Middle frontal gyrus (tissue), 1 donor: ENCODE results near the gene RPL36.
"Not testable (repeated sequence)": the region's sequence is repeated elsewhere in the genome, so short reads cannot be mapped to it uniquely, and the experiment has no call there.

Experiments used
- DNase-seq: peaks from one replicate; pipeline ENCODE4 v3.0.0-alpha.2; 2015; ENCODE audit warnings: low spot score; ENCODE audit errors: extremely low spot score

Gene RPL36

DNA sequence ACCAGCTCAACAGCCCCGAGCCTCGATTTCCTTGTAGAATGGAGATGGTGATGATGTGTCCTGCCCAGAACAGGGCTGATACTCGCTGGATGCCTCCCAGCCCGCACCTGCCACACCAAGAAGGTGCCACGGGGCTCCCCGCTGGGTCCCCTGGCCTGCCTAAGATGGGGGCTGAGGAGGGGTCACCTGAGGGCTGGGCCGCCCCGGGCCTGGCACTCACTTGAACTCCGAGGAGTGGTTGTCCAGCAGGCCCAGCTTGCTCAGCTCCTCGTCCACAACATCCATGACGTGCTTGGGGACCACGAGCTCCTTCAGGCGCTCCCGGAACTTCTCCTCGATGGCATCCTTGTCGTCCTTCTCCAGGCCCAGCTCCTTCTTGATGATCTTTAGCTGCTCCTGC lies 15.5 kb downstream of the RPL36 start:
- no peak for DNase-seq

DNA sequence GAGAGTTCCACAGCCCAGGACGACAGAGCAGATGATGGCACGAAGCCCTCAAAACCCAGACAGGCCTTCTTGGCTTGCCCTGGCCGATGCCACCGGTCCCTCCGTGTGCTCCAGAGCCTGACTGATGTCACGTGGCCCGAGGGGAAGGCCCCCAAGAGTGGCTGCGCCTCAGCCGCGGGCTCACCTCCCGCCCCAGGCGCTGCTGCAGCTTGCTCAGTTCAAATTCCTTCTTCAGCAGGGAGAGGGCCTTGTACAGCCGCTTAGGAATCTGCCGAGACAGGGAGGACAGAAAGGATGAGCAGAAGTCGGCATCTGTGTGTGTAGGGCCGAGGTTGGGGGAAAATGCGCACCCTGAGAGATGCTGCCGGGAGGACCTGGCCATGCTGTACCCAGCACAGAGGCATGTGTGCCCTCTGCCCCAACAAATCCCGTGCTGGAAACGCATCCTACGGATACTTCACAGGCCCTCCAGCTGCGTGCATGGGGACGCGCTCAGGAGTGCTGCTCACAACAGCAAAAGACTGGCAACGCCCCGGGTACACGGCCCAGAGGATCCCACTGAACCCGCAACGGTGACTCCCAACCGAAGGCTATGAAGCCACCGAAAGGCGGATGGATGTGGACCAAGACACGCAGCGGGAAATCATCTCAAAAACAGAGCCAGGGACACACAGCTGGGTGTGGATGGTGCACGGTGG lies 16.9 kb downstream of the RPL36 start:
- no peak for DNase-seq

DNA sequence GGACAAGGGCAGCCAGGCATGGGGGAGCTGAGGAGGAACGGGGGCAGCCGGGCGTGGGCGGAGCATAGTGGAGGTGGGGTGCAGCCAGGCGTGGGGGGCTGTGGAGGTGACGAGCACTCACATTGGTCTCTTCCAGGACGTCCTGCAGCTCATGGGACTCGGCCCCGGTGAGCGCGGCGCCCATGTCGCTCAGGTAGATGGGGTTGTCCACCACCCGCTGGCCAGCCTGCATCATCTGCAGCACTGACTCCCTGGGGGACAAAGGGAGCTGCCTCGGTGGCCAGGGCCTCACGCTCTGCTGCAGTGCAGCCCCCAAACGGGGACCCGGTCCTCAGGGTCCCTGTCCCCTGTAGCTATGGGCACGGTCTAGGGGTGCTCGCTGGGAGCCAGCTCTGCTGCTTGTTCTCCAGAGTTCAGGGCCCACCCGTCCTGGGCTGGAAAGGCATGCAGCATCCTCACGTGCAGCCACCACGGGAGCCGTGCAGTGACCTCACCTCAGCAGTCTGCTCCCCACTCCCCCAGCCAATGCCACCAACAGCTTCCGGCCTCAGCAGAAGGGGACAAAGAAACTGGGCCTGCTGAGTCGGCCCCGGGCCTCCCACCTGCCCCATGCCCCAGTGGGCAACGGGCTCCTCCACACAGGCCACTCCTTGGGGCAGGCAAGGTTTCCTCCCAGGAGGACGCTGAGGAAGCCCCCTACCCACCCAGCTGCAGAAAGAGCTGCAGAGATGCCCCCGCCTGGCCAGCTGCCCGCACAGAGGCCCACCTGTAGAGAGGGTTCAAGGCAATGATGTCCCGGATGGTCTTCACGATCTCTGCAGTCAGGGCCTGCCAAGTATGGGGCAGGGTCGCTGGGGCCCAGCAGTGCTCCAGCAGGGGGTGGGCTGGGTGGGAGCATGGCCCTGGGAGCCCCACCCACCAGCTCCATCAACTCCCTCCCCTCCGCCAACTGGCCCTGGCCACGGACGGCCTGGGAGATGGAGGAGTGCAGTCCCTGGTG lies 17.8 kb downstream of the RPL36 start:
- no peak for DNase-seq

DNA sequence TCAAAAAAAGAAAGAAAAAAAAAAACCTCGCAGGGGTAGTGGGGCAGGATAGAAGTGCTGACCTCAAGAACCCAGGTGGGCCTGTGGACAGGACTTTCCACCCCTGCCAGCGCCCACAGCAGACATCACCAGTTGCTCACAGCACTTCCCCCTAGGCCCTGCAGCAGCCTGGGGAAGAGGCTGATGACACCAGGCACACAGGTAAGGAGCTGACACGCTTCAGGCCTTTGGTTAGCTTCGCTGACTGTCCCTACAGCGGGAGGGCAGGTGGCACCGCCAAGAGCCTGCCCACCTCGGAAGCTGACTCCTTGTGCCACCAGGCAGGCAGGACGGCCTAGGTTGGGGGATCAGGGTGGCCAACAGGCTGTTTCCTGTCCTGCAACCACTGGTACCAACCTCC lies 20.9 kb downstream of the RPL36 start:
- DNase-seq: no peak

DNA sequence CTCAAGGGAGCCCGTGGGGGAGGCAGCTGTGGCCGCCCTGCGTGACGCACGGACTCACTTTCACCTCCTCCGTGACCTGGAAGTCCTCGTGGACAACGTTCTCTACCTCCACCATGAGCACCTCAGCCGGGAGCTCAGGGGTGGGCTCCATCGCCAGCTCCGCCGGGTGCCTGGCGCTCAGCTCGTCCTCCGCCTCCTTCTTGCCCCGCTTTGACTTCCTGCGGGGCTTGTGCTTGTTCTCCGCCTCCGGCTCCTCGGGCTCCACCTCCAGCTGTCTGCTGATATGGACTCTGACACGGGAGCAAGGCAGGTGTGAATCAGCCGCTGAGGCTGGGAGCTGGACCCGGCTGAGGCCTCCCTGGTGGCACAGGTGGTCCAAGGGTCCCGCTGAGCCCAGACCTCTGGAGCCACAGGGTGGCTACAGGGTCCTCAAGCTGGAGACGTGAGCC lies 21.6 kb downstream of the RPL36 start:
- no peak for DNase-seq

DNA sequence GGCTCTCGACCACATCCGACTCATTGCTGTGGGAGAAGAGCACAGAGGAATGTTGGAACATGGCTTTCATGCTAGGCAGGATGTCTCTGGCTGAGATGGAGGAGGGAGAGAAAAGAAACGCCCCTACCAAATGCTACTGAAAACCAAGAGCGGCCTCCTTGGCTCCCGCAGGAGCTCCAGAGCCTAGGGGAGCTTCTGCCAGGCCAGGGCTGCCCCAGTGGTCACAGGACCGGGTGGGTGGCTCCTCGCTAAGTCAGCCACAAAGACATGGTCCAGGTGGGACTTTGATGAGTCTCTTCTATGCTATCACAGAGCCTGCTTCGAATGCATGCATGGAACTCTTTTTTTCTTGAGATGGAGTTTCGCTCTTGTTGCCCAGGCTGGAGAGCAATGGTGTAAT lies 23.1 kb downstream of the RPL36 start:
- no peak for DNase-seq

DNA sequence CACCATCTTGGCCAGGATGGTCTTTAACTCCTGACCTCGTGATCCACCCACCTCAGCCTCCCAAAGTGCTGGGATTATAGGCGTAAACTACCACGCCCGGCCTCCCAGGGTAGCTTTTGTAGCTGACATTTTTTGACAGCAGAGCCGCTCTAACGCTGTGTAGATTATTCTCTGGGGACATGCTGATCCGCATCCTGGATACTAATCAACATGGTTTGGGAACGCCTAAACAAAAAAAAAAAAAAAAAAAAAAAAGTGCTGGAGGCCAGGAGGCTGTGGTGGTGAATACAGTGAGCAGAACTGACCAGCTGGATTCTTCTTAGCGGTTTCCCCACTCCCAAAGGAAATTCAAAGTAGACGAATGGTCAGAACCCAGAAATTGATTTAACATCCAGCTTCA lies 24.7 kb downstream of the RPL36 start:
- no peak for DNase-seq

DNA sequence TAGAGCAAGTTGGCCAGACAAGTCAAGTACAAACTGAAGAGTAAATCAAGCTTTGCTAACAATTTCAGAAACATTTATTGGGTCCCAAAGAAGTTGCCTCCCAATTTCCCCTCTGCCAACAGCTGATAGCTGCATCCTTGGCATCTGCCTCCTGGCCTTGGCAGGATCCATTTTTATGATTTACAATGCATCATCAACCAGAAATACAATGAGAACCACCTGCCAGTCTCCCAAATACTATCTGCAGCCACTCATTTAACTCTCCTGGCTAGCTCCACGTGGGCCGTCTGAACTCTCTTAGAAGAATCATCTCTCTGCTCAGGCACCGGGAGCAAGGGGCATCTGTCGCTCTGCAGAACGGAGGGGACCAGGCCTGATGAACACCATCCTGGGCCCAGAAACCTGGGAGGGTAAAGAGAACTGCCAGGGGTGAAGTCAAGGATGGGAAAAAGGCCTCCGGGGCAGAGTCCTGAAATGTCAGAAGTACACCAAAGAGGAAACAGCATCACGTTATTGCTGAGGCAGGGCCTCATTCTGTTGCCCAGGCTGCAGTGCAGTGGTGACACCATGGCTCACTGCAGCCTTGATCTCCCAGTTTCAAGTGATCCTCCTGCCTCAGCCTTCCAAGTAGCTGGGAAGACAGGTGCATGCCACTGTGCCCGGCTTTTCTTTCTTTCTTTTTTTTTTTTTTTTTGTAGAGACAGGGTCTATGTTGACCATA lies 27.3 kb downstream of the RPL36 start:
- DNase-seq: no peak

DNA sequence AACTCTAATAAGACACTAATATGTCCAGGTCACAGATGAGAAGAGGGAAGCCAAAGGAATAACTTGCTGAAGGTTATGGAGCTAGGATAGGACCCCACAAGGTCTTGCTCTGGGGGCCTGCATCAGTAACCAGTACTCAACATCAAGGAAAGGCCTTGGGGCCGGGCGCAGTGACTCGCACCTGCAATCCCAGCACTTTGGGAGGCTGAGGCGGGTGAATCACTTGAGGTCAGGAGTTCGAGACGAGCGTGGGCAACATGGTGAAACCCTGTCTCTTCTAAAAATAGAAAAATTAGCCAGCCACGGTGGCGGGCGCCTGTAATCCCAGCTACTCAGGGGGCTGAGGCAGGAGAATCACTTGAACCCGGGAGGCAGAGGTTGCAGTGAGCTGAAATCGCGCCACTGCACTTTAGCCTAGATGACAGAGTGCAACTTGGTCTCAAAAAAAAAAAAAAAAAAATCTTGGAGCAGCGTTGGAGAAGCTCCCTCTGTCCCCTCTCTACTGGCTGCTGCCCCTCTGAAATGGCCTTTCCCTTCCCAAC lies 28.0 kb downstream of the RPL36 start:
- no peak for DNase-seq

DNA sequence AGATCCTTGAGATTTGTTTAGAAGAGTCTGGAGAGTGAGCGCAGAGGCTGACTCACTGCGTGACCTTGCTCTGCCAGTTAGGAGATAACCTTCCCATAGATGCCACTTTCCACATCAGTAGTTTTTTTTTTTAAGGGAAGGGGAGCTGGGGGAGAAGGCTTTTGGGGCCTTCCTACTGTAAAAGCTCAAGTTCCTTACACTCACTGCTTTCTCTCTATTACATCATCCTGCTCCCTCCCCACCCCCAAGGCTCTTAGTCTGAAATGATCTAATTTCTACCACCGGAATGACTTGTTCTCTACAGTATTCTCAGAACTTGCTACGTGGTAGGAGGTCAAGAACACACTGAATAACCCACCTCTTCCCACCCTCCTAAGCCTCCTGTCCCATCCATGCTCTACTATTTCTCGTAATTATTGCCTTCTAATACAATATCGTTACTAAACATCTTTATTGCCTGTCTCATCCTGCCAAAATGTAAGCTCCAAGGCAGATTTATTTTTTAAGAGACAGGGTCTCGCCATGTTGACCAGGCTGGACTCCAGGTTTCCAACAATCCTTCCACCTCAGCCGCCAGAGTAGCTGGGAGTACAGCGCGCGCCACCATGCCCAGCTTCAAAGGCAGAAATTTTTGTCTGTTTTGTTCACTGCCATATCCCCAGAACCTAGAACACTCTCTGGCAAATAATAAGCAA lies 28.6 kb downstream of the RPL36 start:
- DNase-seq: no peak

DNA sequence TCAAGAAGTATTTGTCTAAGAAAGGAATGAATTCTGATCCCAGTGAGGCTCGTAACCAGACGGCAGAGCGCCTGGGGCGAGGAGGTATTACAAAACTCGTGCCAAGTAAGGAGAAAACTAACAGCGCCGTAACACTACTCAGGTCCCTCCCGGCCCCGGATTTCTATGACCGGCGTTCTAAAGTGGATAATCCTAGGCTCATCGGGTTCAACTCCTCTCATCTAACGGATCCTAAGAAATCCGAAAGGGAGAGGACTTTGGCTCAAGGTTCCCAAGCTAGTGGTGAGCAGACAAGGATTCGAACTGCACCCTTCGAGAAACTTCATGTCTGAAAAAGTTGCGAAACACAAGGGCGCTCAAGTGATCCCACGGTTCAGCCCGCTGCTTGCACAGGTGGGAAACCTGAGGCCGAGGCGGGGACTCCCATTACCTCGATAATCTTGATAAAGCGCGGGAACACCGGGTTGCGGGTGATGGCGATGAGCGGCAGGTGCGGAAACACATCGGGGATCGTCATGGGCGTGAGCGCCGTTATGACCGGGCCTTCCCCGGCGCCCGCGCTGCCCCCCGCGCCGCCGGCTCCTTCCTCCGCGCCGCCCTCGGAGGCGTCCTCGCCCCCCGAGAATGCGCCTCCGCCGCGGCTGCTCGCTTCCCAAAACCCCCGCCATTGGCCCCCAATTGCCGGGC lies 29.3 kb downstream of the RPL36 start:
- DNase-seq: no peak

DNA sequence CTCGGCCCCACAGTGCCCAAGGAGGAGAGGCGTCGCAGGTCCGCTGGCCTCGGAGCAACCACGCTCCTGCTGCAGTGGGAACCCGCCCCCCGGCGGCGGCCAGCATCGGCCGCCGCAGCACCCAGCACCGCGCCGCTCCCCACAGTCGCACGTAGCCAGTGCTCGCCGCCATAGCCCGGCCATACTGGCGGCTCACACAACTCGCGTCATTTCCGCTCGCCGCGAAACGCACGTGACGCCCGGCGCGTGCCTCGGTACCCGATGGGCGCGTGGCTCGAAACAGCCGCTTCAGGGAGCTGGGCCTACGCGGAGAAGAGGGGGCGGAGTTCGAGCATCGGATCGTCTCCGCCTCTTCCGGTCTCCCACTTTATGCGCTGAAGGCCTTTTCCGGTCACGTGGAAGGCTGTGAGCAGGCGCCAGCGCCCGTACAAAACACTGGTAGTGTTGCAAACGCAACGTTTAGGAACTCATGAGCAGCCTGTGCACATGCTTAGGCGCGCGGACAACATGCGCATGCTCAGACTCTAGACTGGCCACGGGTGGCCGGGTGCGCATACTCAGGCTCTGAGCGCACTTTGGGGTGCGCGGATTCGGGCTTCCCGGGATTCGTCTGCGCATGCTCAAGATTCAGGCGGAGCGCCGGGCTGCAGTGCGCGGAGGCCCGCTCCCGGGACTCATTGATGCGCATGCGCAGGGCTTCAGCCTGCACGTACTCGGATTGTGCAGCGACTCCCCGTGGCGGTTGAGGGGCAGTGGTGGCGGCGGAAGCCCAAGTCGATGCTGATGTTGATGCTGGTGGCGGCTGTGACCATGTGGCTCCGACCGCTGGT lies 30.1 kb downstream of the RPL36 start, which contains the start of the genes CATSPERD and LONP1:
CATSPERD (plus strand) TSS at position 677 of the 830 bp plus-strand sequence; CDS start at position 778, 101 bp downstream.
LONP1 (minus strand) TSS at position 186 of the 830 bp plus-strand sequence; CDS start at position 172, 14 bp downstream.
- peak; percentile 98 for DNase-seq

DNA sequence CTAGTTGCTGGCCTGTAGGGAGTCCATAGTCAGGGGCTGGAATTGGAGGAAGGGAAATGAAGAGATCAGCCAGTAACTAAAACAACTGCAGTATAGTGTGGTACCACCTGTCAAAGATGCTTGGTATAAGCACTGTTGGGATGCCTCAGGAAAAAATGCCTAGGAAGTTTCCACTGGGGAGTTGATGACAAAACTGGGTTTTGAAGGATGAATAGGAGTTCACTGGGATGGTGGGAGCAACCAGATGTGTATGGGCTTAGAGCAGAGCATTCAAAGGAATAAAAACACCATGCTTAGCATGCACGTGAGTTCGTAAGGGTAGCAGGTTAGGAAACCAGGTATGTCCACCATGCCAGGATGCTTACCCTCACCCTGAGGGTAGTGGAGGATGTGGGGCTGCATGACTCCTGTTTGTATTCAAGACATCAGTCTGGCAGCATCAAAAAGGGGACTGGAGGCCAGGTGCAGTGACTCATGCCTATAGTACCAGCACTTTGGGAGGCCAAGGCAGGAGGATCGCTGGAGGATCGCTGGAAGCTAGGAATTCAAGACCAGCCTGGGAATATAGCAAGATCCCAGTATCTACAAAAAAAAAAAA lies 37.5 kb downstream of the RPL36 start:
- no peak for DNase-seq

DNA sequence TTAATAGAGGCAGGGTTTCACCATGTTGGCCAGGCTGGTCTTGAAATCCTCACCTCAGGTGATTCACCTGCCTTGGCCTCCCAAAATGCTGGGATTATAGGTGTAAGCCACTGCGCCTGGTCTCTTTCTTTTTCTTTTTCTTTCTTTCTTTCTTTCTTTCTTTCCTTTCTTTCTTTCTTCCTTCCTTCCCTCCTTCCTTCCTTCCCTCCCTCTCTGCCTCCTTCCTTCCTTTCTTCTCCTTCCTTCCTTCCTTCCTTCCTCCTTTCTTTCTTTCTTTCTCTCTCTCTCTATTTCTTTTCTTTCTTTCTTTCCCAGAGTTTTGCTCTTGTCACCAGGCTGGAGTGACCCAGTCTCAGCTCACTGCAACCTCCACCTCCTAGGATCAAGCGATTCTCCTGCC lies 43.1 kb downstream of the RPL36 start:
- DNase-seq: not testable (repeated sequence)

DNA sequence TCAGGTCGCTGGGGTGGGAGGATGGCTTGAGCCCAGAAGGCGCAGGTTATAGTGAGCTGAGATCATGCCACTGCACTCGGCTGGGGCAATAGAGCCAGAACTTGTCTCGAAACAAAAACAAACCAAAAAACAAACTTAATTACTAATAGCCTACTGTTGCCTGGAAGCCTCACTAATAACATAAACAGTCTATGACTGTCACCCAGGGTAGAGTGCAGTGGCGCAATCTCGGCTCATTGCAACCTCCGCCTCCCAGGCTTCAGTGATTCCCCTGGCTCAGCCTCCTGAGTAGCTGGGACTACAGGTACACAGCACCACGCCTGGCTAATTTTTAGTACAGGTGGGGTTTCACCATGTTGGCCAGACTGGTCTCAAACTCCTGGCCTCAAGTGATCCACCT lies 48.3 kb downstream of the RPL36 start:
- DNase-seq: no peak
